IMR-90 (cell line): ENCODE data around the gene ZNF627. TPM values are rescaled to one million over a fixed set of nuclear protein-coding genes. Genes with fewer than 3 reads are reported as not detected.
A peak's percentile ranks its signal among the peaks of the same experiment; 100 is the strongest.

Experiments
- ATAC-seq: fragments of 200-7000 bp; cut with Tn5 transposase; 2 replicates; pipeline ENCODE4 v1.9.1; 2020; ENCODE audit warnings: low read depth, mild to moderate bottlenecking, moderate library complexity
- BruUV-seq: library from RNA; stranded (reverse); fragments of 400-500 nt; replicated peaks from 2 replicates; lab custom pipeline; 2021; lab: Mats Ljungman, UMichigan
- CTCF ChIA-PET: fragments of 300-600 bp; formaldehyde crosslinking; extraction: SDS; loops from one replicate; lab custom pipeline; 2021; ENCODE audit warnings: antibody characterized with exemption; lab: Yijun Ruan, JAX
- POLR2A ChIA-PET: fragments of 300-600 bp; sonication (Branson Sonifier 250); formaldehyde crosslinking; loops from one replicate; lab custom pipeline; 2022; ENCODE audit warnings: antibody characterized with exemption; ENCODE audit not compliant: unreplicated experiment; lab: Charles Lee
- DNase-seq: peaks from one replicate; pipeline ENCODE4 v3.0.0; 2013
- H2AFZ ChIP-seq: replicated peaks from 2 replicates; pipeline ENCODE3; 2013; ENCODE audit warnings: low read length, mild to moderate bottlenecking; ENCODE audit not compliant: poor library complexity
- H2AK5ac ChIP-seq: 2 replicates; pipeline ENCODE4 v1.6.1; 2013; ENCODE audit warnings: low read depth, low read length, inconsistent platforms
- H2AK9ac ChIP-seq: replicated peaks from 2 replicates; pipeline ENCODE3; 2013; ENCODE audit warnings: mild to moderate bottlenecking, low read depth, low read length, moderate library complexity; ENCODE audit not compliant: poor library complexity
- H2BK120ac ChIP-seq: 2 replicates; pipeline ENCODE4 v1.6.1; 2013; ENCODE audit warnings: low read depth, low read length, inconsistent platforms
- H2BK15ac ChIP-seq: 3 replicates; pipeline ENCODE4 v1.6.1; 2013; ENCODE audit warnings: low read depth, low read length, inconsistent platforms
- H2BK20ac ChIP-seq: 2 replicates; pipeline ENCODE4 v1.6.1; 2013; ENCODE audit warnings: low read depth, mild to moderate bottlenecking, inconsistent platforms, low read length, moderate library complexity
- H2BK5ac ChIP-seq: 2 replicates; pipeline ENCODE4 v1.6.1; 2013; ENCODE audit warnings: mild to moderate bottlenecking, low read depth, low read length, inconsistent platforms; ENCODE audit not compliant: poor library complexity, severe bottlenecking
- H3K14ac ChIP-seq: replicated peaks from 2 replicates; pipeline ENCODE4 v1.6.1; 2013; ENCODE audit warnings: low read depth, low read length, inconsistent platforms
- H3K18ac ChIP-seq: 2 replicates; pipeline ENCODE4 v1.6.1; 2013; ENCODE audit warnings: low read depth, low read length, control low read depth
- H3K23ac ChIP-seq: 2 replicates; pipeline ENCODE4 v1.6.1; 2013; ENCODE audit warnings: low read depth, low read length, inconsistent platforms
- H3K27ac ChIP-seq: 2 replicates; pipeline ENCODE4 v1.5.1; 2013; ENCODE audit warnings: mild to moderate bottlenecking, control low read depth, low read length; ENCODE audit not compliant: insufficient read depth
- H3K27me3 ChIP-seq: 2 replicates; pipeline ENCODE4 v1.6.1; 2013; ENCODE audit warnings: low read length; ENCODE audit not compliant: control insufficient read depth, insufficient read depth
- H3K36me3 ChIP-seq: 2 replicates; pipeline ENCODE4 v1.6.1; 2013; ENCODE audit warnings: low read length, mixed read lengths; ENCODE audit not compliant: control insufficient read depth, insufficient read depth
- H3K4ac ChIP-seq: 2 replicates; pipeline ENCODE4 v1.6.1; 2013; ENCODE audit warnings: low read depth, low read length, inconsistent platforms
- H3K4me1 ChIP-seq: 2 replicates; pipeline ENCODE4 v1.6.1; 2013; ENCODE audit warnings: low read length, mixed read lengths; ENCODE audit not compliant: control insufficient read depth, insufficient read depth
- H3K4me2 ChIP-seq: 2 replicates; pipeline ENCODE4 v1.6.1; 2013; ENCODE audit warnings: low read depth, mild to moderate bottlenecking, control low read depth, low read length, moderate library complexity
- H3K4me3 ChIP-seq: 2 replicates; pipeline ENCODE4 v1.5.1; 2013; ENCODE audit warnings: low read depth, mild to moderate bottlenecking, control low read depth, low read length, moderate library complexity; ENCODE audit not compliant: insufficient read depth
- H3K56ac ChIP-seq: 2 replicates; pipeline ENCODE4 v1.6.1; 2013; ENCODE audit warnings: low read length, inconsistent platforms; ENCODE audit not compliant: insufficient read depth; ENCODE audit errors: extremely low read depth
- H3K79me1 ChIP-seq, 2 experiments: 2 replicates each; pipeline ENCODE4 v1.6.1; 2013; ENCODE audit warnings: low read length in 2 of 2, inconsistent platforms in 1 of 2, low read depth in 1 of 2
- H3K9ac ChIP-seq: 2 replicates; pipeline ENCODE4 v1.6.1; 2013; ENCODE audit warnings: low read depth, low read length, control low read depth
- H3K9me1 ChIP-seq: 2 replicates; pipeline ENCODE4 v1.6.1; 2013; ENCODE audit warnings: low read length, inconsistent platforms; ENCODE audit not compliant: insufficient read depth
- H3K9me3 ChIP-seq: 2 replicates; pipeline ENCODE4 v1.6.1; 2013; ENCODE audit warnings: low read length; ENCODE audit not compliant: control insufficient read depth, insufficient read depth
- H4K20me1 ChIP-seq: 2 replicates; pipeline ENCODE4 v1.6.1; 2013; ENCODE audit warnings: low read length, inconsistent platforms; ENCODE audit not compliant: insufficient read depth
- H4K5ac ChIP-seq: 2 replicates; pipeline ENCODE4 v1.6.1; 2013; ENCODE audit warnings: mild to moderate bottlenecking, low read depth, low read length, control low read depth
- H4K8ac ChIP-seq, 2 experiments: 2 replicates each; pipeline ENCODE4 v1.6.1; 2013; ENCODE audit warnings: low read depth in 2 of 2, low read length in 2 of 2, control low read depth in 1 of 2, inconsistent platforms in 1 of 2
- H4K91ac ChIP-seq: 2 replicates; pipeline ENCODE4 v1.6.1; 2013; ENCODE audit warnings: low read depth, low read length, inconsistent platforms; ENCODE audit not compliant: insufficient read depth
- CHD1 ChIP-seq: IDR thresholded peaks from 2 replicates; pipeline ENCODE4 v1.6.1; 2012; ENCODE audit warnings: low read depth, low read length, improper control_type of control experiment
- FOS ChIP-seq: fragments of 150-350 bp; IDR thresholded peaks from 2 replicates; pipeline ENCODE4 v1.6.1; 2016; ENCODE audit warnings: low read depth, low read length
- MAFK ChIP-seq: IDR thresholded peaks from 2 replicates; pipeline ENCODE4 v1.6.1; 2012; ENCODE audit warnings: low read depth, low read length, improper control_type of control experiment
- MAZ ChIP-seq: IDR thresholded peaks from 2 replicates; pipeline ENCODE4 v1.6.1; 2012; ENCODE audit warnings: low read depth, mild to moderate bottlenecking, low read length, improper control_type of control experiment, moderate library complexity, borderline replicate concordance
- NFE2L2 ChIP-seq: fragments of 150-350 bp; IDR thresholded peaks from 2 replicates; pipeline ENCODE4 v1.6.1; 2016; ENCODE audit warnings: low read depth, mild to moderate bottlenecking, low read length
- RAD21 ChIP-seq: IDR thresholded peaks from 2 replicates; pipeline ENCODE4 v1.6.1; 2012; ENCODE audit warnings: low read length, improper control_type of control experiment
- RCOR1 ChIP-seq: IDR thresholded peaks from 2 replicates; pipeline ENCODE4 v1.6.1; 2012; ENCODE audit warnings: mild to moderate bottlenecking, low read length, improper control_type of control experiment; ENCODE audit not compliant: insufficient replicate concordance
- SMC3 ChIP-seq: fragments of 150-350 bp; IDR thresholded peaks from 2 replicates; pipeline ENCODE4 v1.6.1; 2016; ENCODE audit warnings: low read depth, mild to moderate bottlenecking, antibody characterized with exemption, low read length, moderate library complexity
- WGBS, 2 experiments: methylation state at CpG; one replicate each; pipeline versions ENCODE4 v1.1.5 to v1.1.7; 2013; ENCODE audit warnings: missing lambda C conversion rate in 2 of 2; ENCODE audit not compliant: insufficient read length in 1 of 2; ENCODE audit errors: extremely low coverage in 2 of 2; 5-methylcytosine and 5-hydroxymethylcytosine counted together
- dilution Hi-C: fragments of 300-500 bp; cut with HindIII; formaldehyde crosslinking; loops from one replicate; pipeline ENCODE4 v1.14.3; 2018; ENCODE audit warnings: low sequenced_read_pairs; ENCODE audit not compliant: unreplicated experiment
- in situ Hi-C: fragments of 300-500 bp; cut with MboI; formaldehyde crosslinking; loops from 3 replicates; pipeline ENCODE4 v1.14.3; 2019; ENCODE audit warnings: low sequenced_read_pairs, inconsistent platforms, mixed read lengths
- intact Hi-C: fragments of 100-400 bp; cut with micrococcal nuclease; formaldehyde crosslinking; loops from 2 replicates; pipeline ENCODE4 v1.10.0; 2022
- polyA plus RNA-seq, 3 experiments: library from polyadenylated mRNA; depleted of rRNA; stranded (reverse); fragments of >200 nt; gene quantifications; 2 replicates each; pipeline ENCODE4 v1.2.3, GENCODE V29; 2012; ENCODE audit warnings: low replicate concordance in 1 of 3
- total RNA-seq: library from RNA; depleted of rRNA; stranded (reverse); fragments of >200 nt; gene quantifications from 2 replicates; pipeline ENCODE4 v1.2.3, GENCODE V29; 2012
- TF ChIP-seq, protein P1 (sequence below): fragments of 150-350 bp; IDR thresholded peaks from 2 replicates; pipeline ENCODE4 v1.6.1; 2017; ENCODE audit warnings: mild to moderate bottlenecking, antibody characterized with exemption, low read length, low read depth
- TF ChIP-seq, protein P2 (sequence below): conservative IDR thresholded peaks from 2 replicates; pipeline ENCODE4 v1.5.1; 2012; ENCODE audit warnings: mild to moderate bottlenecking, low read depth, low read length, improper control_type of control experiment

ZNF627 gene
- total and polyA plus RNA-seq, 2 of the 4 experiments (the other 2 are of a cell fraction) = 6.3 to 34.4 TPM

GRCh38 chr19:11551603-11552235 is 45.6 kb upstream of the ZNF627 start:
- H4K91ac ChIP-seq = no peak overlapping the region
- no TSS peak for BruUV-seq
- no peak overlapping the region for H3K27ac ChIP-seq
- TF ChIP-seq FOS = no peak
- TF ChIP-seq, protein P1, sequence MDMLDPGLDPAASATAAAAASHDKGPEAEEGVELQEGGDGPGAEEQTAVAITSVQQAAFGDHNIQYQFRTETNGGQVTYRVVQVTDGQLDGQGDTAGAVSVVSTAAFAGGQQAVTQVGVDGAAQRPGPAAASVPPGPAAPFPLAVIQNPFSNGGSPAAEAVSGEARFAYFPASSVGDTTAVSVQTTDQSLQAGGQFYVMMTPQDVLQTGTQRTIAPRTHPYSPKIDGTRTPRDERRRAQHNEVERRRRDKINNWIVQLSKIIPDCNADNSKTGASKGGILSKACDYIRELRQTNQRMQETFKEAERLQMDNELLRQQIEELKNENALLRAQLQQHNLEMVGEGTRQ = no peak
- TF ChIP-seq CHD1 = no peak
- TF ChIP-seq, protein P2, sequence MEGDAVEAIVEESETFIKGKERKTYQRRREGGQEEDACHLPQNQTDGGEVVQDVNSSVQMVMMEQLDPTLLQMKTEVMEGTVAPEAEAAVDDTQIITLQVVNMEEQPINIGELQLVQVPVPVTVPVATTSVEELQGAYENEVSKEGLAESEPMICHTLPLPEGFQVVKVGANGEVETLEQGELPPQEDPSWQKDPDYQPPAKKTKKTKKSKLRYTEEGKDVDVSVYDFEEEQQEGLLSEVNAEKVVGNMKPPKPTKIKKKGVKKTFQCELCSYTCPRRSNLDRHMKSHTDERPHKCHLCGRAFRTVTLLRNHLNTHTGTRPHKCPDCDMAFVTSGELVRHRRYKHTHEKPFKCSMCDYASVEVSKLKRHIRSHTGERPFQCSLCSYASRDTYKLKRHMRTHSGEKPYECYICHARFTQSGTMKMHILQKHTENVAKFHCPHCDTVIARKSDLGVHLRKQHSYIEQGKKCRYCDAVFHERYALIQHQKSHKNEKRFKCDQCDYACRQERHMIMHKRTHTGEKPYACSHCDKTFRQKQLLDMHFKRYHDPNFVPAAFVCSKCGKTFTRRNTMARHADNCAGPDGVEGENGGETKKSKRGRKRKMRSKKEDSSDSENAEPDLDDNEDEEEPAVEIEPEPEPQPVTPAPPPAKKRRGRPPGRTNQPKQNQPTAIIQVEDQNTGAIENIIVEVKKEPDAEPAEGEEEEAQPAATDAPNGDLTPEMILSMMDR = peak; percentile 43
- TF ChIP-seq RAD21 = peak; percentile 47
- TF ChIP-seq SMC3 = peak; percentile 30; the same call in 1 of the 2 replicates
- TF ChIP-seq RCOR1 = no peak
- TF ChIP-seq NFE2L2 = no peak
- no peak for TF ChIP-seq MAFK
- no peak for TF ChIP-seq MAZ
- no peak overlapping the region for H4K8ac ChIP-seq
- H3K4me1 ChIP-seq = no peaks in the 10 kb centered on the region
- ChIA-PET CTCF (no interaction called here), POLR2A (no interaction called here)
- H3K14ac ChIP-seq = no peak overlapping the region
- peak overlapping the region; percentile 42 for H2AK9ac ChIP-seq
- no peak overlapping the region for H2BK15ac ChIP-seq
- no peaks in the 10 kb centered on the region for H3K27me3 ChIP-seq
- H3K9me1 ChIP-seq = no peaks in the 10 kb centered on the region
- WGBS, 2 experiments = 81% methylated on average over 9 of the region's 26 CpGs; no CpG with 5 or more reads in 1 of the 2 experiments
- H3K18ac ChIP-seq = no peak overlapping the region
- DNase-seq = no peak
- no peak overlapping the region for H3K4me2 ChIP-seq
- no peak overlapping the region for H2AK5ac ChIP-seq
- no peak overlapping the region for H3K56ac ChIP-seq
- no peak overlapping the region for H2BK5ac ChIP-seq
- H4K5ac ChIP-seq = no peak overlapping the region
- no peak overlapping the region for H2AFZ ChIP-seq
- intact Hi-C loops = no loop called here
- H3K9me3 ChIP-seq = no peaks in the 10 kb centered on the region
- no peak overlapping the region for H3K4me3 ChIP-seq
- peaks cover 27% of the 10 kb centered on the region for H4K20me1 ChIP-seq
- no peak overlapping the region for H2BK120ac ChIP-seq
- H2BK20ac ChIP-seq = no peak overlapping the region
- no peak overlapping the region for H3K23ac ChIP-seq
- H3K79me1 ChIP-seq = peaks cover 11 to 28% of the 10 kb centered on the region in 2 experiments; a peak in 3 of 4 replicates
- no peak overlapping the region for H3K4ac ChIP-seq
- dilution Hi-C loops = no loop called here
- no peak overlapping the region for H3K9ac ChIP-seq
- ATAC-seq = peak; percentile 66
- peaks cover 53% of the 10 kb centered on the region for H3K36me3 ChIP-seq
- in situ Hi-C loops = no loop called here
